ENCODE data around the gene NOL3.

Gene NOL3

GRCh38 chr16:67137605-67138004, 32.7 kb upstream of the NOL3 start:
- no peaks in the 10 kb centered on the region for H3K27me3 ChIP-seq (ENCODE audit: insufficient read depth, poor library complexity, severe bottlenecking)
- no peak for TF ChIP-seq CTCF (IDR thresholded peaks at IDR 0.05; ENCODE audit: poor library complexity, severe bottlenecking)
- H3K4me3 ChIP-seq (ENCODE audit: severe bottlenecking), result no peak overlapping the region
- H3K36me3 ChIP-seq (ENCODE audit: low read depth), result peaks cover 71% of the 10 kb centered on the region
- H3K9me3 ChIP-seq (ENCODE audit: severe bottlenecking), result no peaks in the 10 kb centered on the region
- H3K4me1 ChIP-seq (ENCODE audit: insufficient read depth, poor library complexity, severe bottlenecking), result no peaks in the 10 kb centered on the region
- H3K27ac ChIP-seq (ENCODE audit: poor library complexity, severe bottlenecking), result no peak overlapping the region
- DNase-seq (ENCODE audit: low spot score), result no peak
- ATAC-seq (ENCODE audit: low read depth), result no peak

DNA sequence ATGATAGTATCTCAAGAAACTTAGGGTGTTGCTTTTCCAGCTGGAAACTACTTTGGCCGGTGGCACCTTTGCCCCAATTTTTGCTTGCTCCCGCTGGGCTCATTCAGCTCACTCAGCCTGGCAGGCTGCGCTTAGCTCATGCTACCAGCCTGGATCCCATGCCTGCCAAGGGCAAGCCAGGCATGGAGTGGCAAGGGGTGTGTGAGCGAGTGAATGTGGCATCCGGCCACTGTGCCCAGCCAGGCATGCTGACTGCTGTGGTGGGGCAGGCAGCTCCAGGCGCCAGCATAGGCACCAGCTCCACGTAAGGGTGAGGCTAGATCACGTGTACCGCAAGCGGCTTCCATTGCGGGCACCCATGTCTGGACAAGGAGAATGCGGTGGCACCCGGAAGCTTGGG, 28.9 kb upstream of the NOL3 start:
- no peak overlapping the region for H3K27ac ChIP-seq (ENCODE audit: poor library complexity, severe bottlenecking)
- no peak for TF ChIP-seq CTCF (IDR thresholded peaks at IDR 0.05; ENCODE audit: poor library complexity, severe bottlenecking)
- H3K4me1 ChIP-seq (ENCODE audit: insufficient read depth, poor library complexity, severe bottlenecking), result no peaks in the 10 kb centered on the region
- ATAC-seq (ENCODE audit: low read depth) (no peak), DNase-seq (ENCODE audit: low spot score) (no peak)
- no peaks in the 10 kb centered on the region for H3K27me3 ChIP-seq (ENCODE audit: insufficient read depth, poor library complexity, severe bottlenecking)
- H3K36me3 ChIP-seq (ENCODE audit: low read depth), result peaks cover 80% of the 10 kb centered on the region
- no peaks in the 10 kb centered on the region for H3K9me3 ChIP-seq (ENCODE audit: severe bottlenecking)
- H3K4me3 ChIP-seq (ENCODE audit: severe bottlenecking), result no peak overlapping the region

DNA sequence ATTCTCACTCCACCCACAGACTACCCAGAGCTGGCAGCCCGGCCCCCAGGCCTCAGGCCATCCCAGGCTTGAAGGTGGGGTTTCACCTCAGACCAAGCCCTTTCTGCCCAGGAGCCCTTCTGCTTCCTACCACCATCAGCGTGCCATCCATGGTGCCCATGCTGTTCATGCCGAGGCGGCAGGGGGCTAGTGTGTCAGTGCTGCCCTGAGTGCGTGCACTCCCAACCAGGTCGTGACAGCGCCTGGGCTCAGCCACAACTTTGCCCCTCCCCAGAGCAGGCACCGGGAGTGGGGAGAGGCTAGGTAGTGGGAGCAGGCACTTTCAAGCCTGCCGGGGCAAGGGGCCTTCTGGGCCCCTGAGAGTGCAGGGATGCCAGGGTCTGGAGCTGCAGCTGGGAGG, 28.0 kb upstream of the NOL3 start:
- no peak overlapping the region for H3K4me3 ChIP-seq (ENCODE audit: severe bottlenecking)
- DNase-seq (ENCODE audit: low spot score), result no peak
- H3K4me1 ChIP-seq (ENCODE audit: insufficient read depth, poor library complexity, severe bottlenecking), result no peaks in the 10 kb centered on the region
- no peak for ATAC-seq (ENCODE audit: low read depth)
- no peak for TF ChIP-seq CTCF (IDR thresholded peaks at IDR 0.05; ENCODE audit: poor library complexity, severe bottlenecking)
- H3K27me3 ChIP-seq (ENCODE audit: insufficient read depth, poor library complexity, severe bottlenecking), result no peaks in the 10 kb centered on the region
- H3K27ac ChIP-seq (ENCODE audit: poor library complexity, severe bottlenecking), result no peak overlapping the region
- H3K9me3 ChIP-seq (ENCODE audit: severe bottlenecking), result no peaks in the 10 kb centered on the region
- H3K36me3 ChIP-seq (ENCODE audit: low read depth), result peaks cover 86% of the 10 kb centered on the region

- Histone ChIP-seq H3K9me3 (ENCODE audit: severe bottlenecking) (no peaks in the 10 kb centered on the region), H3K4me3 (ENCODE audit: severe bottlenecking) (no peak overlapping the region), H3K36me3 (ENCODE audit: low read depth) (peaks cover 77% of the 10 kb centered on the region), H3K27me3 (ENCODE audit: insufficient read depth, poor library complexity, severe bottlenecking) (no peaks in the 10 kb centered on the region), H3K27ac (ENCODE audit: poor library complexity, severe bottlenecking) (no peak overlapping the region), H3K4me1 (ENCODE audit: insufficient read depth, poor library complexity, severe bottlenecking) (no peaks in the 10 kb centered on the region)
- DNase-seq (ENCODE audit: low spot score) (no peak), ATAC-seq (ENCODE audit: low read depth) (no peak)
- TF ChIP-seq CTCF (IDR thresholded peaks at IDR 0.05; ENCODE audit: poor library complexity, severe bottlenecking), result no peak
Measured at GRCh38 chr16:67144943-67145342, 25.4 kb upstream of the NOL3 start.

GRCh38 chr16:67145746-67146145, 24.6 kb upstream of the NOL3 start:
- Histone ChIP-seq H3K4me1 (ENCODE audit: insufficient read depth, poor library complexity, severe bottlenecking) (no peaks in the 10 kb centered on the region), H3K9me3 (ENCODE audit: severe bottlenecking) (no peaks in the 10 kb centered on the region), H3K4me3 (ENCODE audit: severe bottlenecking) (no peak overlapping the region), H3K36me3 (ENCODE audit: low read depth) (peaks cover 69% of the 10 kb centered on the region), H3K27ac (ENCODE audit: poor library complexity, severe bottlenecking) (no peak overlapping the region), H3K27me3 (ENCODE audit: insufficient read depth, poor library complexity, severe bottlenecking) (no peaks in the 10 kb centered on the region)
- ATAC-seq (ENCODE audit: low read depth) (no peak), DNase-seq (ENCODE audit: low spot score) (no peak)
- TF ChIP-seq CTCF (IDR thresholded peaks at IDR 0.05; ENCODE audit: poor library complexity, severe bottlenecking), result no peak

Data from RWPE2 (cell line).